Breast epithelium (tissue), 3 donors: ENCODE results near the gene KCTD2.

Source experiments
- CTCF ChIP-seq, 3 donors: fragments of 450-650 bp; IDR thresholded peaks; one replicate each; pipeline ENCODE4 v1.5.1; 2016 to 2017; ENCODE audit warnings: antibody characterized with exemption in 3 of 3, mild to moderate bottlenecking in 3 of 3, moderate library complexity in 3 of 3
- POLR2AphosphoS5 ChIP-seq, 3 donors: sonication (generic); formaldehyde crosslinking; IDR thresholded peaks; one replicate each; pipeline ENCODE4 v1.6.1; 2017; ENCODE audit warnings: antibody characterized with exemption in 3 of 3

DNA sequence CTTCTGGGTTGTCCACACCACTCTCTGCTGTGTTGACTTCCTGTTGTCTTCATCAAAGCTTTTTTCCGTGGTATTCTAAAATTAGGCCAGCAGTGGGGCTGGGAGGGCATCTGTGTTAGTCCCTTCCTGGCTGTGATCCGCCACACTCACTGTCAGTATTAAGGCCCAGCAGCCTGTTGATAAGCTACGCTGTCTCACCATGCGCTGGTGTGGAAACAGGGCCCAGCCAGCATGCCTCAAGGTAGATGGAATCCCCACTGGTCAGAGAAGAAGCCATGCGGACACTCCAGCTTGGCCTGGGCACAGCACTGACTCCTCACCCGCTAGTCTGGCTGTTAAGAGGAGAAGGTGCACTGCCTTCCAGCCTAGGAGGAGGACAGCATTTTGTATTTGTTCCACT is 48.2 kb upstream of the KCTD2 start:
- no peak for TF ChIP-seq POLR2AphosphoS5 (IDR thresholded peaks at IDR 0.05)
- no peak for TF ChIP-seq CTCF (IDR thresholded peaks at IDR 0.05)
